HepG2 (cell line): ENCODE measurements around the gene ITGAV.

Experiments used
- GABPA ChIP-seq, 2 experiments: IDR thresholded peaks; 2 replicates each; pipeline ENCODE4 v1.6.1; 2011 to 2016; ENCODE audit warnings: low read depth in 2 of 2, low read length in 1 of 2, missing biosample characterization in 1 of 2, missing genetic modification characterization in 1 of 2
- GTF2F1 ChIP-seq: fragments of 150-350 bp; IDR thresholded peaks from 2 replicates; pipeline ENCODE4 v1.6.1; 2014; ENCODE audit warnings: low read length
- MXD4 ChIP-seq: IDR thresholded peaks from 2 replicates; pipeline ENCODE4 v1.6.1; 2016; ENCODE audit warnings: mild to moderate bottlenecking, missing biosample characterization, missing genetic modification reagents
- NKX3-1 ChIP-seq: sonication (generic); formaldehyde crosslinking; IDR thresholded peaks from 2 replicates; pipeline ENCODE4 v1.5.0; 2020; ENCODE audit warnings: missing genetic modification reagents
- ZBTB26 ChIP-seq: IDR thresholded peaks from 2 replicates; pipeline ENCODE4 v1.6.1; 2016; ENCODE audit warnings: missing compliant biosample characterization, missing genetic modification reagents, borderline replicate concordance
- ZNF530 ChIP-seq: sonication (generic); formaldehyde crosslinking; IDR thresholded peaks from 2 replicates; pipeline ENCODE4 v1.5.0; 2020; ENCODE audit warnings: low read depth, mild to moderate bottlenecking, missing genetic modification reagents
- ZNF563 ChIP-seq: sonication (generic); formaldehyde crosslinking; IDR thresholded peaks from 2 replicates; pipeline ENCODE4 v1.8.0; 2022; ENCODE audit warnings: mild to moderate bottlenecking, moderate library complexity, missing genetic modification reagents
- ZNF891 ChIP-seq: sonication (generic); formaldehyde crosslinking; IDR thresholded peaks from 2 replicates; pipeline ENCODE4 v1.5.0; 2020; ENCODE audit warnings: mild to moderate bottlenecking, missing genetic modification reagents

GRCh38 chr2:186576614-186577013, 13.2 kb upstream of the ITGAV start:
- TF ChIP-seq GABPA (IDR thresholded peaks at IDR 0.05; ENCODE audit: low read depth, low read length) = no peak
- no peak for TF ChIP-seq GABPA (CRISPR knock-in tag; IDR thresholded peaks at IDR 0.05; ENCODE audit: low read depth)
- no peak for TF ChIP-seq MXD4 (CRISPR knock-in tag)
- TF ChIP-seq ZNF563 (CRISPR knock-in tag) = no peak
- no peak for TF ChIP-seq ZNF891
- no peak for TF ChIP-seq ZBTB26
- no peak for TF ChIP-seq GTF2F1
- no peak for TF ChIP-seq ZNF530 (CRISPR knock-in tag)
- no peak for TF ChIP-seq NKX3-1 (CRISPR knock-in tag)
